GM18951 (cell line): ENCODE measurements around the gene ARHGAP31.

Source experiments
- POLR2A ChIP-seq: IDR thresholded peaks from 4 replicates; pipeline ENCODE4 v1.6.1; 2011; ENCODE audit warnings: mild to moderate bottlenecking; ENCODE audit not compliant: insufficient read length, insufficient read depth; ENCODE audit errors: extremely low read depth
- in situ Hi-C: fragments of 300-500 bp; cut with MboI; formaldehyde crosslinking; loops from one replicate; pipeline ENCODE4 v1.12.0; 2022; ENCODE audit warnings: low sequenced_read_pairs, mixed read lengths, inconsistent platforms; ENCODE audit not compliant: unreplicated experiment

ARHGAP31 gene

DNA sequence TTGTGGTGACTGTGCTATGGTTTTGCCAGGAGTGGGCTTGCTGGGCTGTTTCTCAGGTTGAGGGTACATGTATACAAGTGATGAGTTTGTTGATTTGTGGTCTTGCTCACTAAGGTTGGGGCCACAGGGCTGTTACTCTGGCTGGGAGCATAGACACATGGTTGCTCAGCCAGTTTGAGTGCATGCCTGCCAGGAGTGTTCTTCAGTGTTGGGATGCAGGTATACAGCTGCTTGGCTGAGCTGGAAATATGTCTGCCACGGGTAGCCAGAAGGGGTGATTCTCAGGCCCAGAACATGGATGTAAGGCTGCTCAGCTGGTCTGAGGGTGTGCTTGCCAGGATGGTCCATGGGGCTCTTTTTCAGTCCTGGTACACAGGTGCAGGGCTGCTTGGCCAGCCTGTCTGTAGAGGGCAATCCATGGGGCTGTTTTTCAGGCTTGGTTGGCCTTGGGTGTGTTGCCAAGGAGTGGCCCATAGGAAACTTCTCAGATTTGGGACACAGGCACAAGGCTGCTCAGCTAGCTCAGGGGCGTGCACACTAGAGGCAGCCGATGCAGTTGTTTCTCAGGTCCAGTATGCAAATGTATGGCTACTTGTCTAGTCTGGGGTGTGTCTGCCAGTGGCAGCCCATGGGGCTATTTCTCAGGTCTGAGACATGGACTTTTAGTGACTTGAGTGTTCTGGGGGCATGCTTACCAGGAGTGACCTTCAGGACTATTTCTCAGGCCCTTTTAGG lies 5.3 kb upstream of the ARHGAP31 start:
- no peak for TF ChIP-seq POLR2A
- in situ Hi-C loops, result loop anchor here (25.0 kb wide), 1 partner anchor 398 kb away; the partner anchor contains the start of gene COX17

DNA sequence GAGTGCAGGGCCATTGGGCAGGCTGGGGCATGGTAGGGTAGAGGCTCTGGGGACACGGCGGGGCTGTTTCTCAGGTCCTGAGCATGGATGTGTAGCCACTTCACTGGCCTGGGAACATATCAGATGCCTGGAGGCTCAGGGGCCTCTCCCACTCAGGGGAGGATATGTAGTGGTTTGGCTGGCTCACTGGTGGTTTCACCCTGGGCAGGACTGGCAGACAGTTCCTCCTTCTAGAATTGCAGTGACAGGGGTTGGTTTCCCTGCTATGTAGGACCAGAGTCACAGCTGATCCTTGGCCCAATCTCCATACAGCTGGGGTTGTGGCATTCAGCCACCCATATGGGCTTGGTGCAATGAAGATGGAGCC lies 4.8 kb upstream of the ARHGAP31 start:
- in situ Hi-C loops, result loop anchor here (25.0 kb wide), 1 partner anchor 398 kb away; the partner anchor contains the start of gene COX17
- TF ChIP-seq POLR2A, result no peak

DNA sequence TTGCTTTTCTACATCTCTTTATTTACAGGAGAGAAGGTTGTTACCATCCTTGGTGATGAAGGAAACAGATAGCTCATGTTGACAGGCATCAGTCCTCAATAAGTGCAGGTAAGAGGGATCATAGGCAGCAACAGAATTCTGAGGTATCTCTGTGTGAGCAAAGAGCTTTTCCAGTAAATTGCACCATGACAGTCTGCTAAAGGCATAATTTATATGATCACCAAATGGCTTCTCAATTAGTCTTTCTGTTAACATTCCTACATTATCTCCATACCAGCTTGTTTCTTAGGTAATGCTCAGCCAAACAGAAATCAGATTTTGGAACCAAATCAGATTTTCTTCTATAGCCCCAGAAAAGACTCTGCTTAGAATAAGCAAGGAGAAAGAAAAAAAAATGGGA lies 3.6 kb upstream of the ARHGAP31 start:
- in situ Hi-C loops, result loop anchor here (25.0 kb wide), 1 partner anchor 397 kb away; the partner anchor contains the start of gene COX17
- TF ChIP-seq POLR2A, result no peak

GRCh38 chr3:119291062-119291700 lies 3.0 kb upstream of the ARHGAP31 start:
- in situ Hi-C loops, result loop anchor here (25.0 kb wide), 1 partner anchor 396 kb away; the partner anchor contains the start of gene COX17
- no peak for TF ChIP-seq POLR2A

DNA sequence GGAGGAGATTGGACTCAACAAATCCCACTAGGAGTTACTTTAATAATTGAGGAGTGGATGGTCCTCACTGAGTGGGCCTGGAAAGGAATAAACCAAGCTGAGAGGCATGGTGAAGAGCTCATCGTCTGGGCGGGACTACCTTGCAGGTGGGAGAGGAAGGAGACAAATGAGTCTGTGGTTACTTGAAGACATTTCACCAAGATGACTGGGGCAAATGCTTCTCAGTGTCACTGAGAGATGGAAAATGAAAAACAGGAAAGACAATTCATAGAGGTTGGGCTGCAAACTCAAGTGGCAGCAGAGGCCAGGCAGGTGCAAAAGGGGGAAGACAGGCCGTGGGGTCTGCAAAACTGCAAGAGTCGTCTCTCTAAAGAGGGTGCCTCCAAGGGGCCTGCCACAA lies 1.5 kb upstream of the ARHGAP31 start:
- in situ Hi-C loops, result loop anchor here (25.0 kb wide), 1 partner anchor 395 kb away; the partner anchor contains the start of gene COX17
- TF ChIP-seq POLR2A, result no peak

GRCh38 chr3:119293105-119293870 lies 895 bp upstream of the ARHGAP31 start:
- in situ Hi-C loops, result loop anchor here (25.0 kb wide), 1 partner anchor 394 kb away; the partner anchor contains the start of gene COX17
- TF ChIP-seq POLR2A, result no peak

DNA sequence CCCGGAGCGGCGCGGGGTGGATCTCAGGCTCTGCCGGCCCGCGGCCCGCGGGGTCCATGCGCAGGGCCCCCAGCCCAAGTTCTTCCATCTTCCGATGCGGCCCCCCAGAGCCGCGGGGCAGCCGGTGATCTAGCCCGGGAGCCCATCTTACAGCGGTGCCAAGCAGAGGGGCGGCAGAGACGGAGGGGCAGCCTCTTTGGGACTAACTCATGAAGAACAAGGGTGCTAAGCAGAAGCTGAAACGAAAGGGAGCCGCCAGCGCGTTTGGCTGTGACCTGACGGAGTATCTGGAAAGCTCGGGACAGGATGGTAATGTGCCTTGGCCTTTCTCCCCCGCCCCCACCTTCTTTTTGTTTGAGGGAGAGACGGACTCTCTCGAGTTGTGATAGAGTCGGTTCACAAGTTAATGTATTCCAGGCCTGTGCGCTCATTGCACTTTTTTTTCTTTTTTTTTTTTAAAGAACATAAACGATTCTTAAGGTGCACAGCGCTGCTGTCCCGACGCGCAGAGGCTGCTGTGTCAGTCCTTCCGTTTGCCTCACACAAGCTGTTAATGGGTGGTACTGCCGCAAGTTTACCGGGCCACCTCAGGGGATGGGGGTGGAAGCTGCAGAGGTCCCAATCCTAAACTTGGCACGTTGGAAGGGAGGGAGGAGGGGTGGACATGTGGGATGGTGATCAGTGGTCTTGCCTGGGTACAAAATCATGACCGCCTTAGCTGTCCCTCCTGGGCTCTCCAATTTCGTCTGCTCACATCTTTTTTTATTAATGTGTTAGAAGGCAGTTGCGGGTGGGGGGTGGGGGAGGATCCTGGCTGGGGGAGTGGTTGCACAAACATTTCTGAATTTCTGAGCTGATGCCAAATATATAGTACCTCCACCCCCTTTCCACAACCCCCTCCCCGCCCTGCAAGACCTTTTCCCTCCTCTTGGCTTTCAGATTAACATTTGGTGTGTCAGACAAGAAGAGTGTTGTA lies 801 bp downstream of the ARHGAP31 start:
- TF ChIP-seq POLR2A, result no peak

GRCh38 chr3:119295816-119296726 lies 1.9 kb downstream of the ARHGAP31 start:
- in situ Hi-C loops, result loop anchor here (25.0 kb wide), 1 partner anchor 391 kb away; the partner anchor contains the start of gene COX17
- TF ChIP-seq POLR2A, result no peak

More for the DNA sequence above, 801 bp downstream of the ARHGAP31 start:
- in situ Hi-C loops, result loop anchor here (25.0 kb wide), 1 partner anchor 392 kb away; the partner anchor contains the start of gene COX17

GRCh38 chr3:119296727-119297122 lies 2.5 kb downstream of the ARHGAP31 start:
- in situ Hi-C loops, result loop anchor here (25.0 kb wide), 1 partner anchor 391 kb away; the partner anchor contains the start of gene COX17
- TF ChIP-seq POLR2A, result no peak

DNA sequence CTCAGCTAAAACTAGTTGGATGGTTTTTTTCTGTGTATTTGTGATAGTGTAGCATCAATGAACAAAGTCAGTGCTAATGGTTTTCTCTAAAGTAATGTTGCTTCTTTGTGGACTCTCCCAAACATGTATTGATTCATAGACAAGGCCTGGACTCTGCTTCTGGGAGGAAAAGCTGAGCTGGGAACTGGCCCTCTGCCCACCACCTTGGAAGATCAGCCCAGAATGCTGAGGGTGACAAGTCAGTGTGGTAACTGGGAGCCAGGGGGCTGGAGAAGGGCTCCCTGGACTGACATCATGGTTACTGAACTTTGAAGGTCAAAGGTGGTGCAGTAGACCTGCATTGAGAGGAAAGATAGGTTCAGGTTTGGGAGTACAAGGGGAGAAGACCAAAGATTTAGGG lies 3.0 kb downstream of the ARHGAP31 start:
- in situ Hi-C loops, result loop anchor here (25.0 kb wide), 1 partner anchor 390 kb away; the partner anchor contains the start of gene COX17
- no peak for TF ChIP-seq POLR2A

GRCh38 chr3:119298565-119298941 lies 4.4 kb downstream of the ARHGAP31 start:
- in situ Hi-C loops, result loop anchor here (25.0 kb wide), 1 partner anchor 389 kb away; the partner anchor contains the start of gene COX17
- TF ChIP-seq POLR2A, result no peak
